Smooth muscle cell (in vitro differentiated cells): ENCODE results near the gene TPRG1. TPM values are rescaled to one million over a fixed set of nuclear protein-coding genes. Genes with fewer than 3 reads are reported as not detected.

ENCODE experiments used
- DNase-seq: peaks from one replicate; lab custom pipeline; 2025; ENCODE audit not compliant: unreplicated experiment; lab: John Stamatoyannopoulos, UW
- H2AFZ ChIP-seq: fragments of 200-600 bp; sonication (generic); 2 replicates; pipeline ENCODE4 v1.6.0; 2016; ENCODE audit warnings: antibody characterized with exemption, low read depth, mild to moderate bottlenecking
- H3F3A ChIP-seq: fragments of 200-600 bp; sonication (generic); 2 replicates; pipeline ENCODE4 v1.6.0; 2017; ENCODE audit warnings: antibody characterized with exemption, low read depth
- H3K27ac ChIP-seq: fragments of 200-600 bp; sonication (generic); 2 replicates; pipeline ENCODE4 v1.5.1; 2016; ENCODE audit warnings: low read depth, mild to moderate bottlenecking
- H3K27me3 ChIP-seq: fragments of 200-600 bp; sonication (generic); 2 replicates; pipeline ENCODE4 v1.6.1; 2016; ENCODE audit warnings: low read depth, mild to moderate bottlenecking
- H3K36me3 ChIP-seq: fragments of 200-600 bp; sonication (generic); 2 replicates; pipeline ENCODE4 v1.5.1; 2016; ENCODE audit warnings: low read depth
- H3K4me1 ChIP-seq: fragments of 200-600 bp; sonication (generic); 2 replicates; pipeline ENCODE4 v1.5.1; 2016; ENCODE audit warnings: low read depth
- H3K4me2 ChIP-seq: fragments of 200-600 bp; sonication (generic); 2 replicates; pipeline ENCODE4 v1.6.0; 2016; ENCODE audit warnings: mild to moderate bottlenecking
- H3K4me3 ChIP-seq: fragments of 200-600 bp; sonication (generic); 2 replicates; pipeline ENCODE4 v1.5.1; 2016; ENCODE audit warnings: mild to moderate bottlenecking
- H3K79me2 ChIP-seq: fragments of 200-600 bp; sonication (generic); 2 replicates; pipeline ENCODE4 v1.6.0; 2016; ENCODE audit warnings: low read depth, mild to moderate bottlenecking
- H3K9ac ChIP-seq: fragments of 200-600 bp; sonication (generic); 2 replicates; pipeline ENCODE4 v1.6.0; 2016; ENCODE audit warnings: low read depth
- H3K9me3 ChIP-seq: fragments of 200-600 bp; sonication (generic); replicated peaks from 2 replicates; pipeline ENCODE4 v1.5.1; 2016; ENCODE audit warnings: low read depth
- H4K20me1 ChIP-seq: fragments of 200-600 bp; sonication (generic); 2 replicates; pipeline ENCODE4 v1.6.0; 2016; ENCODE audit warnings: low read depth
- CTCF ChIP-seq: fragments of 200-600 bp; sonication (generic); IDR thresholded peaks from 2 replicates; pipeline ENCODE4 v1.5.1; 2017; ENCODE audit warnings: borderline replicate concordance, mild to moderate bottlenecking, antibody characterized with exemption; ENCODE audit not compliant: insufficient read depth, poor library complexity, severe bottlenecking
- WGBS: methylation state at CpG from one replicate; pipeline ENCODE4 v1.1.7; 2016; ENCODE audit warnings: low lambda C conversion rate; 5-methylcytosine and 5-hydroxymethylcytosine counted together
- polyA plus RNA-seq: library from polyadenylated mRNA; unstranded; fragments of >200 nt; fragmentation: Nextera tagmentation; extraction: Ambion mirVana; gene quantifications from 2 replicates; pipeline ENCODE4 v1.2.1, GENCODE V29; 2016
- total RNA-seq: library from RNA; depleted of rRNA; stranded (reverse); fragments of >200 nt; gene quantifications from 2 replicates; pipeline ENCODE4 v1.2.3, GENCODE V29; 2014

The TPRG1 gene
- total and polyA plus RNA-seq, 2 experiments from 2014 or later = 0.65 to 3.2 TPM

GRCh38 chr3:189344996-189345395, 173.2 kb downstream of the TPRG1 start:
- no peaks in the 10 kb centered on the region for H3K36me3 ChIP-seq
- H3K27me3 ChIP-seq = no peaks in the 10 kb centered on the region
- no peak overlapping the region for H3K9ac ChIP-seq
- H3K4me2 ChIP-seq = no peak overlapping the region
- H3K4me3 ChIP-seq = no peak overlapping the region
- no peak overlapping the region for H2AFZ ChIP-seq
- no peak for DNase-seq
- WGBS = 85% methylated on average over 5 of the region's 5 CpGs
- no peaks in the 10 kb centered on the region for H3K79me2 ChIP-seq
- peaks cover 6% of the 10 kb centered on the region for H3F3A ChIP-seq
- H3K4me1 ChIP-seq = no peaks in the 10 kb centered on the region
- no peak overlapping the region for H3K27ac ChIP-seq
- no peaks in the 10 kb centered on the region for H4K20me1 ChIP-seq
- TF ChIP-seq CTCF = no peak
- no peaks in the 10 kb centered on the region for H3K9me3 ChIP-seq

- Histone ChIP-seq H3K27ac (peak overlapping the region; percentile 85), H3K79me2 (no peaks in the 10 kb centered on the region), H3K27me3 (no peaks in the 10 kb centered on the region), H3K4me3 (no peak overlapping the region), H3K4me1 (peaks cover 3% of the 10 kb centered on the region), H4K20me1 (no peaks in the 10 kb centered on the region), H3K36me3 (no peaks in the 10 kb centered on the region), H3K9ac (peak overlapping the region; percentile 66), H3K9me3 (no peaks in the 10 kb centered on the region), H3K4me2 (peak overlapping the region; percentile 58), H2AFZ (peak overlapping the region; percentile 84), H3F3A (no peaks in the 10 kb centered on the region)
- WGBS = 57% methylated on average over 3 of the region's 3 CpGs
- DNase-seq = no peak
- no peak for TF ChIP-seq CTCF
Observed at GRCh38 chr3:189349772-189350171, 178.0 kb downstream of the TPRG1 start.

- no peaks in the 10 kb centered on the region for H3K36me3 ChIP-seq
- H3F3A ChIP-seq = peaks cover 8% of the 10 kb centered on the region
- H3K9ac ChIP-seq = no peak overlapping the region
- TF ChIP-seq CTCF = no peak
- no peak overlapping the region for H3K4me3 ChIP-seq
- peaks cover 18% of the 10 kb centered on the region for H3K4me1 ChIP-seq
- H3K79me2 ChIP-seq = no peaks in the 10 kb centered on the region
- H3K27ac ChIP-seq = peak overlapping the region; percentile 82
- H2AFZ ChIP-seq = no peak overlapping the region
- no peak for DNase-seq
- H3K4me2 ChIP-seq = no peak overlapping the region
- no peaks in the 10 kb centered on the region for H3K9me3 ChIP-seq
- WGBS = 92% methylated on average over 5 of the region's 5 CpGs
- H4K20me1 ChIP-seq = no peaks in the 10 kb centered on the region
- H3K27me3 ChIP-seq = no peaks in the 10 kb centered on the region
Observed at GRCh38 chr3:189353318-189353965, 181.7 kb downstream of the TPRG1 start.
